Vagina (tissue), 2 donors: ENCODE results near the gene COL26A1. TPM values are rescaled to one million over a fixed set of nuclear protein-coding genes. Genes with fewer than 3 reads are reported as not detected.

ENCODE experiments used
- DNase-seq, 2 donors: peaks; one replicate each; pipeline ENCODE4 v3.0.0-alpha.2; 2017; ENCODE audit errors: extremely low spot score in 2 of 2
- H3K27ac ChIP-seq: fragments of 200-600 bp; sonication (generic); one replicate; pipeline ENCODE4 v1.5.1; 2019
- H3K27me3 ChIP-seq: fragments of 200-600 bp; sonication (generic); one replicate; pipeline ENCODE4 v1.5.1; 2019
- H3K36me3 ChIP-seq, 2 donors: fragments of 200-600 bp; sonication (generic); one replicate each; pipeline ENCODE4 v1.5.1; 2017 to 2019
- H3K4me1 ChIP-seq: fragments of 200-600 bp; sonication (generic); one replicate; pipeline ENCODE4 v1.5.1; 2019
- H3K4me3 ChIP-seq, 2 donors: fragments of 200-600 bp; sonication (generic); 1 replicate in 1 of 2; 2 replicates in 1 of 2; pipeline ENCODE4 v1.5.1; 2016 to 2019
- H3K9me3 ChIP-seq: fragments of 200-600 bp; sonication (generic); one replicate; pipeline ENCODE4 v1.5.1; 2019
- POLR2A ChIP-seq, 2 donors: fragments of 450-650 bp; IDR thresholded peaks; one replicate each; pipeline ENCODE4 v1.6.1; 2017; ENCODE audit warnings: antibody characterized with exemption in 2 of 2, mild to moderate bottlenecking in 2 of 2, moderate library complexity in 2 of 2
- POLR2AphosphoS5 ChIP-seq, 2 donors: sonication (generic); formaldehyde crosslinking; IDR thresholded peaks; one replicate each; pipeline ENCODE4 v1.9.0; 2017; ENCODE audit warnings: antibody characterized with exemption in 2 of 2, mild to moderate bottlenecking in 2 of 2, low read depth in 1 of 2; ENCODE audit not compliant: insufficient read depth in 1 of 2
- intact Hi-C: fragments of 100-400 bp; cut with DNase I; formaldehyde crosslinking; loops from one replicate; pipeline ENCODE4 v1.15.1; 2023
- total RNA-seq: library from RNA; depleted of rRNA; stranded (reverse); fragments of >200 nt; gene quantifications from one replicate; pipeline ENCODE4 v1.2.3, GENCODE V29; 2016
- TF ChIP-seq, protein P1 (sequence below), 3 experiments: fragments of 450-650 bp in 2 of 3; fragments of 200-600 bp in 1 of 3; sonication (generic) in 1 of 3; IDR thresholded peaks; one replicate each; pipeline ENCODE4 v1.5.1; 2017 to 2019; ENCODE audit warnings: antibody characterized with exemption in 3 of 3, mild to moderate bottlenecking in 2 of 3, moderate library complexity in 2 of 3

Gene COL26A1
- total RNA-seq, 1 donor from 2014 or later, result not detected

DNA sequence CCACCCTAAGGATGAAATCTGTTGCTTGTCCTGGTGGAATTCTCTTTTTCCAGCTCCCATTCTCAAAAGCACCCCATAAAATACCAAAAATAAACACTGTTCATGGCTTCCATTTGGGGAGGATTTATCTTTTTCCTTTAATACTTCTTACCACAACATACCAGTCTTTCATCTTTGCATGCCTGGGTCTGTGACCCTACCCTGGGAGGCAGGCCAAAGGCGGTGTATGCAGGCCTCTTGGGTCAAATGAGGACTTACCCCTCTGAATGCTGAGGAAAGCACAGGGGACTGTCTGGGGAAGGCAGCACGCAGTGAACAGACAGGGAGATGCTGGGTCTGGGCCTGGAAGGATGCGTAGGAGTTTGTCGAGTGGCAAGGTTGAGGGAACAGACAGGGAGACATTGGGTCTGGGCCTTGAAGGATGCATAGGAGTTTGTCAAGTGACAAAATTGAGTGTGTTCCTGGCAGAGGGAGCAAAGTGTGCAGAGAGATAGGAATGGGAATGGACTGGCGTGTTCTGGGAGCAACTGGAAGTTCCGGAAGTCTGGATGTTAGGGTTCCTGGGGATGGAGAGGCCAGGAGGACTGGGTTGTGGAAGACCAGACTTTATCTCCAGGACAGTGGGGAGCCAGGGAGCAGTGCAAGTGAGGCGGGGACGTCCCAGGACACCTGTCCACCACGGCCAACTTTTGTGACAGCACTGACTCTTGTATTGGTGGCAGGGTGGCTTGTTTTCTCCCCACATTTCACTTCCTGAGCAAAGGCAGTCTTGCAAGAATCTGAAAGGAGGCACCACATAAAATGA is 225.7 kb downstream of the COL26A1 start:
- Histone ChIP-seq H3K36me3 (no peaks in the 10 kb centered on the region), H3K27me3 (no peaks in the 10 kb centered on the region), H3K4me3 (no peak overlapping the region), H3K9me3 (peaks cover 4% of the 10 kb centered on the region), H3K4me1 (peaks cover 6% of the 10 kb centered on the region), H3K27ac (peak overlapping the region; percentile 6)
- TF ChIP-seq, protein P1, sequence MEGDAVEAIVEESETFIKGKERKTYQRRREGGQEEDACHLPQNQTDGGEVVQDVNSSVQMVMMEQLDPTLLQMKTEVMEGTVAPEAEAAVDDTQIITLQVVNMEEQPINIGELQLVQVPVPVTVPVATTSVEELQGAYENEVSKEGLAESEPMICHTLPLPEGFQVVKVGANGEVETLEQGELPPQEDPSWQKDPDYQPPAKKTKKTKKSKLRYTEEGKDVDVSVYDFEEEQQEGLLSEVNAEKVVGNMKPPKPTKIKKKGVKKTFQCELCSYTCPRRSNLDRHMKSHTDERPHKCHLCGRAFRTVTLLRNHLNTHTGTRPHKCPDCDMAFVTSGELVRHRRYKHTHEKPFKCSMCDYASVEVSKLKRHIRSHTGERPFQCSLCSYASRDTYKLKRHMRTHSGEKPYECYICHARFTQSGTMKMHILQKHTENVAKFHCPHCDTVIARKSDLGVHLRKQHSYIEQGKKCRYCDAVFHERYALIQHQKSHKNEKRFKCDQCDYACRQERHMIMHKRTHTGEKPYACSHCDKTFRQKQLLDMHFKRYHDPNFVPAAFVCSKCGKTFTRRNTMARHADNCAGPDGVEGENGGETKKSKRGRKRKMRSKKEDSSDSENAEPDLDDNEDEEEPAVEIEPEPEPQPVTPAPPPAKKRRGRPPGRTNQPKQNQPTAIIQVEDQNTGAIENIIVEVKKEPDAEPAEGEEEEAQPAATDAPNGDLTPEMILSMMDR (IDR thresholded peaks at IDR 0.05), result no peak
- TF ChIP-seq POLR2A (IDR thresholded peaks at IDR 0.05), result no peak
- TF ChIP-seq POLR2AphosphoS5 (IDR thresholded peaks at IDR 0.05; ENCODE audit: insufficient read depth in 1 of 2, low read depth in 1 of 2), result no peak
- intact Hi-C loops, result no loop called here
- peak; percentile 49 to 79 for DNase-seq

- peak; percentile 44 to 64 for DNase-seq
- Histone ChIP-seq H3K4me3 (no peak overlapping the region), H3K4me1 (peaks cover 6% of the 10 kb centered on the region), H3K9me3 (no peaks in the 10 kb centered on the region), H3K36me3 (no peaks in the 10 kb centered on the region), H3K27me3 (no peaks in the 10 kb centered on the region), H3K27ac (no peak overlapping the region)
- TF ChIP-seq, protein P1 (IDR thresholded peaks at IDR 0.05), result no peak
- TF ChIP-seq POLR2A (IDR thresholded peaks at IDR 0.05) (no peak), POLR2AphosphoS5 (IDR thresholded peaks at IDR 0.05; ENCODE audit: insufficient read depth in 1 of 2, low read depth in 1 of 2) (no peak)
- intact Hi-C loops, result no loop called here
These were observed 226.4 kb downstream of the COL26A1 start for GRCh38 chr7:101589052-101589451.

GRCh38 chr7:101589976-101590662 is 227.4 kb downstream of the COL26A1 start:
- intact Hi-C loops, result no loop called here
- Histone ChIP-seq H3K27me3 (no peaks in the 10 kb centered on the region), H3K36me3 (no peaks in the 10 kb centered on the region), H3K27ac (no peak overlapping the region), H3K4me3 (no peak overlapping the region), H3K4me1 (peaks cover 6% of the 10 kb centered on the region), H3K9me3 (no peaks in the 10 kb centered on the region)
- peak; percentile 80 to 94 for DNase-seq
- TF ChIP-seq, protein P1 (IDR thresholded peaks at IDR 0.05), result no peak

DNA sequence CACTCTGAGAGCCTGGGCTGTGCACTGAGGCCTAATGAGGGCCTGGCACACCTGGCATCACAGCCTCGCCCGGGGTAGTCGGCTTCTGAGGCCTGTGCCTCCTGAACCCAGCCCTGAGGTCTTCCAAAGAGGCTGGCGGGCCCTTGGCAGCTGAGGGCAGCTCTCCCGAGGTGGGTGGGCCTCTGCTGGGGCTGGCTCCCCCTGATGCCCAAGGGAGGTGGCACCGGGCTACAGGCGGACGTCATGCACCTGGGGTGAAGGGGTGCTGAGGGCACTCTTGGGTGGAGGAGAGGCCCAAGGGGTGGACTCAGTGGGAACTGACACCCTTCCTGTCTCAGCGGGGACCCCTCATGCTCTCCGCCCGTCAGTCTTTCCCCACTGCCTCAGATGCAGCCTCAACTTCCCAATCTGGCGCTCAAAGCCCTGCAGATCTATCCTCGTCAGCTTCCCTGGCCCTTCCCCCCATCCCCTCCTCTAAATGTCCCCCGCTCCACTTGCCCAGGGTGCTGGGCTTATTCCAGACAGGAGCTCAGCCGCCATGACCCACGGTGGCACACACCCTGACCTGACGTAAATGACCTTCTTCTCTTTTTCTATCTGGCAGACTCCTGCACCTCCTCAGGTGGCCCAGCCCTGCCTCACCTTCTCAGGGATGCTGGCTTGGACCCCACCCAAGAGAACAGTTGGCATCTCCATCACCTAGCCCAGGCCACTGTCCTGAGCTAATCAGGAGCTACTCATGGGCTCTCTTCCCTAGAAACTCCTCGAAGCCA is 228.2 kb downstream of the COL26A1 start:
- intact Hi-C loops, result no loop called here
- peak; percentile 58 to 84 for DNase-seq
- Histone ChIP-seq H3K4me1 (peaks cover 6% of the 10 kb centered on the region), H3K9me3 (no peaks in the 10 kb centered on the region), H3K27ac (no peak overlapping the region), H3K4me3 (no peak overlapping the region), H3K27me3 (no peaks in the 10 kb centered on the region), H3K36me3 (no peaks in the 10 kb centered on the region)
- TF ChIP-seq, protein P1 (IDR thresholded peaks at IDR 0.05), result no peak
